HepG2 (cell line): ENCODE measurements around the gene TMEM8B. TPM values are rescaled to one million over a fixed set of nuclear protein-coding genes. Genes with fewer than 3 reads are reported as not detected.
A peak's percentile ranks its signal among the peaks of the same experiment; 100 is the strongest.

Experiments
- CREM ChIP-seq, 2 experiments: sonication (generic) in 1 of 2; formaldehyde crosslinking in 1 of 2; IDR thresholded peaks; 2 replicates each; pipeline versions ENCODE4 v1.4.0 to v1.6.1; 2016 to 2020; ENCODE audit warnings: antibody characterized with exemption in 1 of 2, mild to moderate bottlenecking in 1 of 2, missing genetic modification reagents in 1 of 2
- GTF2F1 ChIP-seq: fragments of 150-350 bp; IDR thresholded peaks from 2 replicates; pipeline ENCODE4 v1.6.1; 2014; ENCODE audit warnings: low read length
- ISL2 ChIP-seq: sonication (generic); formaldehyde crosslinking; IDR thresholded peaks from 2 replicates; pipeline ENCODE4 v1.5.0; 2020; ENCODE audit warnings: missing genetic modification reagents
- MYNN ChIP-seq: sonication (generic); formaldehyde crosslinking; IDR thresholded peaks from 2 replicates; pipeline ENCODE4 v1.4.0; 2020; ENCODE audit warnings: mild to moderate bottlenecking, low read depth, missing genetic modification reagents
- POGZ ChIP-seq: sonication (generic); formaldehyde crosslinking; IDR thresholded peaks from 2 replicates; pipeline ENCODE4 v1.4.0; 2020; ENCODE audit warnings: mild to moderate bottlenecking, missing genetic modification reagents
- RBM22 ChIP-seq: fragments of 200-400 bp; formaldehyde crosslinking; optimal IDR thresholded peaks from 2 replicates; pipeline ENCODE3; 2017; ENCODE audit warnings: mild to moderate bottlenecking, low read length, moderate library complexity
- SCMH1 ChIP-seq: sonication (generic); formaldehyde crosslinking; IDR thresholded peaks from 2 replicates; pipeline ENCODE4 v1.9.0; 2021; ENCODE audit warnings: missing genetic modification reagents, mild to moderate bottlenecking, borderline replicate concordance
- USF2 ChIP-seq, 2 experiments: sonication (generic) in 1 of 2; formaldehyde crosslinking in 1 of 2; IDR thresholded peaks; 2 replicates each; pipeline versions ENCODE4 v1.5.1 to v1.6.1; 2011 to 2020; ENCODE audit warnings: borderline replicate concordance in 1 of 2, low read depth in 1 of 2, low read length in 1 of 2, mild to moderate bottlenecking in 1 of 2, missing genetic modification reagents in 1 of 2, moderate library complexity in 1 of 2
- ZNF207 ChIP-seq: fragments of 450-650 bp; IDR thresholded peaks from 2 replicates; pipeline ENCODE4 v1.6.1; 2016; ENCODE audit warnings: antibody characterized with exemption, borderline replicate concordance
- ZNF616 ChIP-seq: sonication (generic); formaldehyde crosslinking; IDR thresholded peaks from 2 replicates; pipeline ENCODE4 v1.5.0; 2020; ENCODE audit warnings: low read depth, mild to moderate bottlenecking, missing genetic modification reagents
- ZNF678 ChIP-seq: sonication (generic); formaldehyde crosslinking; IDR thresholded peaks from 2 replicates; pipeline ENCODE4 v1.4.0; 2020; ENCODE audit warnings: mild to moderate bottlenecking, missing genetic modification reagents
- polyA plus RNA-seq, 8 experiments: library from polyadenylated mRNA; depleted of rRNA in 3 of 8; stranded (reverse) in 7 of 8; unstranded in 1 of 8; fragments of >200 nt; fragmentation: Illumina TruSeq in 4 of 8; extraction: Trizol in 4 of 8; gene quantifications; 2 replicates each; pipeline versions ENCODE4 v1.2.1 to v1.2.3, GENCODE V29; 2011 to 2016; ENCODE audit warnings: low read depth in 4 of 8, missing spikeins in 1 of 8, mixed read lengths in 1 of 8; ENCODE audit not compliant: insufficient read depth in 1 of 8
- total RNA-seq, 5 experiments: library from RNA; depleted of rRNA; stranded (reverse); fragments of >200 nt; fragmentation: Illumina TruSeq; extraction: Trizol; gene quantifications; 2 replicates each; pipeline ENCODE4 v1.2.3, GENCODE V29; 2016; ENCODE audit warnings: low read depth in 1 of 5
- TF ChIP-seq, protein P1 (sequence below): sonication (generic); formaldehyde crosslinking; IDR thresholded peaks from 2 replicates; pipeline ENCODE4 v1.9.0; 2021; ENCODE audit warnings: mild to moderate bottlenecking, missing genetic modification reagents
- TF ChIP-seq, protein P2 (sequence below): sonication (generic); formaldehyde crosslinking; IDR thresholded peaks from 2 replicates; pipeline ENCODE4 v1.8.0; 2022; ENCODE audit warnings: missing genetic modification reagents, mild to moderate bottlenecking, inconsistent platforms, borderline replicate concordance
- TF ChIP-seq, protein P3 (sequence below): sonication (generic); formaldehyde crosslinking; IDR thresholded peaks from 2 replicates; pipeline ENCODE4 v1.9.0; 2021; ENCODE audit warnings: missing genetic modification reagents, borderline replicate concordance
- TF ChIP-seq, protein P4 (sequence below): IDR thresholded peaks from 2 replicates; pipeline ENCODE4 v1.6.1; 2016; ENCODE audit warnings: missing biosample characterization, missing genetic modification reagents, low read depth

TMEM8B gene
- total and polyA plus RNA-seq, 2 of the 13 experiments (the other 11 are each of a cell fraction or from before 2014, with no cell fraction given) = 2.1 to 2.7 TPM

DNA sequence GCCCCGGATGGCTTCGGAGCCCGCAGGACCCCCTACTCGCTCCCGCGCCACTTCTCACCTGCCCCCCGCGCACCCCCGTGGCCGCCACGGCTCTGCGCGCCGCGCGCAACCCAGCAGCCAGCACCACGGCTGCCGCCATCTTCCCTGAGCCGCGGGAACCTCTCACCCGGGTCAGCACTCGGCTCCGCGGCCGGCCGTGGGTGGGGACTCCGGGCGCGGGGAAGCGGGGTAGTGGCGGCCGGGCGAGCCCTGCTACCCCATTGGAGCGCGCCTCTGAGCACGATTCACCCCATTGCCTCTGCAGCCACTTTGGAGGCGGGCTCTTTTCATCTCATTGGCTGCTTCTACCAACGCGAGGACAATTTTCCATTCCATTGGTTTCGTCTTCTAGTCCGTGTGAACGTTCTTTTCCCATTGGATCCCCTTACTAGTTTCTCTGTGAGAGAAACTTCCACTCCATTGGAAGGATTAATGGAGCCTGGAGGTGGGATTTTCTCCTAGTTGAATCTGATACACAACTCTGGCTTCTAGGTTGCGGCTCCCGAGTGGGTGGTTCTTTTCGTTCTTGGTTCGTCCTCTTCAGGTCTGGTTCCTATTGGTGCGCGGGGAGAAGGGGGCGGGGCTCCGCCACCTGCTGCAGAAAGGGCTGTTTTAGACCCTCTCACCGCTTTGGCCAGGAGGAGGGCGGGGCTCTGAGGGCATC, 14.0 kb upstream of the TMEM8B start, which contains the start of gene HINT2 (continued):
- TF ChIP-seq, protein P1, sequence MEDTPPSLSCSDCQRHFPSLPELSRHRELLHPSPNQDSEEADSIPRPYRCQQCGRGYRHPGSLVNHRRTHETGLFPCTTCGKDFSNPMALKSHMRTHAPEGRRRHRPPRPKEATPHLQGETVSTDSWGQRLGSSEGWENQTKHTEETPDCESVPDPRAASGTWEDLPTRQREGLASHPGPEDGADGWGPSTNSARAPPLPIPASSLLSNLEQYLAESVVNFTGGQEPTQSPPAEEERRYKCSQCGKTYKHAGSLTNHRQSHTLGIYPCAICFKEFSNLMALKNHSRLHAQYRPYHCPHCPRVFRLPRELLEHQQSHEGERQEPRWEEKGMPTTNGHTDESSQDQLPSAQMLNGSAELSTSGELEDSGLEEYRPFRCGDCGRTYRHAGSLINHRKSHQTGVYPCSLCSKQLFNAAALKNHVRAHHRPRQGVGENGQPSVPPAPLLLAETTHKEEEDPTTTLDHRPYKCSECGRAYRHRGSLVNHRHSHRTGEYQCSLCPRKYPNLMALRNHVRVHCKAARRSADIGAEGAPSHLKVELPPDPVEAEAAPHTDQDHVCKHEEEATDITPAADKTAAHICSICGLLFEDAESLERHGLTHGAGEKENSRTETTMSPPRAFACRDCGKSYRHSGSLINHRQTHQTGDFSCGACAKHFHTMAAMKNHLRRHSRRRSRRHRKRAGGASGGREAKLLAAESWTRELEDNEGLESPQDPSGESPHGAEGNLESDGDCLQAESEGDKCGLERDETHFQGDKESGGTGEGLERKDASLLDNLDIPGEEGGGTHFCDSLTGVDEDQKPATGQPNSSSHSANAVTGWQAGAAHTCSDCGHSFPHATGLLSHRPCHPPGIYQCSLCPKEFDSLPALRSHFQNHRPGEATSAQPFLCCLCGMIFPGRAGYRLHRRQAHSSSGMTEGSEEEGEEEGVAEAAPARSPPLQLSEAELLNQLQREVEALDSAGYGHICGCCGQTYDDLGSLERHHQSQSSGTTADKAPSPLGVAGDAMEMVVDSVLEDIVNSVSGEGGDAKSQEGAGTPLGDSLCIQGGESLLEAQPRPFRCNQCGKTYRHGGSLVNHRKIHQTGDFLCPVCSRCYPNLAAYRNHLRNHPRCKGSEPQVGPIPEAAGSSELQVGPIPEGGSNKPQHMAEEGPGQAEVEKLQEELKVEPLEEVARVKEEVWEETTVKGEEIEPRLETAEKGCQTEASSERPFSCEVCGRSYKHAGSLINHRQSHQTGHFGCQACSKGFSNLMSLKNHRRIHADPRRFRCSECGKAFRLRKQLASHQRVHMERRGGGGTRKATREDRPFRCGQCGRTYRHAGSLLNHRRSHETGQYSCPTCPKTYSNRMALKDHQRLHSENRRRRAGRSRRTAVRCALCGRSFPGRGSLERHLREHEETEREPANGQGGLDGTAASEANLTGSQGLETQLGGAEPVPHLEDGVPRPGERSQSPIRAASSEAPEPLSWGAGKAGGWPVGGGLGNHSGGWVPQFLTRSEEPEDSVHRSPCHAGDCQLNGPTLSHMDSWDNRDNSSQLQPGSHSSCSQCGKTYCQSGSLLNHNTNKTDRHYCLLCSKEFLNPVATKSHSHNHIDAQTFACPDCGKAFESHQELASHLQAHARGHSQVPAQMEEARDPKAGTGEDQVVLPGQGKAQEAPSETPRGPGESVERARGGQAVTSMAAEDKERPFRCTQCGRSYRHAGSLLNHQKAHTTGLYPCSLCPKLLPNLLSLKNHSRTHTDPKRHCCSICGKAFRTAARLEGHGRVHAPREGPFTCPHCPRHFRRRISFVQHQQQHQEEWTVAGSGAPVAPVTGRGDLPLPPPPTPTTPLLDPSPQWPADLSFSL (CRISPR knock-in tag) = no peak
- TF ChIP-seq POGZ (CRISPR knock-in tag) (0 out of 2 replicates have a peak, but pooled peaks have one; percentile 13), CREM (IDR thresholded peaks at IDR 0.05) (peak; percentile 66), CREM (CRISPR knock-in tag; IDR thresholded peaks at IDR 0.05) (no peak), ZNF207 (no peak), GTF2F1 (no peak; the same call in 1 of the 2 replicates), ISL2 (CRISPR knock-in tag) (peak; percentile 14; the same call in 1 of the 2 replicates), ZNF616 (no peak), USF2 (IDR thresholded peaks at IDR 0.05; ENCODE audit: low read depth, low read length) (no peak), USF2 (CRISPR knock-in tag; IDR thresholded peaks at IDR 0.05; ENCODE audit: borderline replicate concordance) (no peak), SCMH1 (CRISPR knock-in tag) (no peak), MYNN (CRISPR knock-in tag) (no peak), ZNF678 (CRISPR knock-in tag) (no peak), RBM22 (no peak)
- TF ChIP-seq, protein P2, sequence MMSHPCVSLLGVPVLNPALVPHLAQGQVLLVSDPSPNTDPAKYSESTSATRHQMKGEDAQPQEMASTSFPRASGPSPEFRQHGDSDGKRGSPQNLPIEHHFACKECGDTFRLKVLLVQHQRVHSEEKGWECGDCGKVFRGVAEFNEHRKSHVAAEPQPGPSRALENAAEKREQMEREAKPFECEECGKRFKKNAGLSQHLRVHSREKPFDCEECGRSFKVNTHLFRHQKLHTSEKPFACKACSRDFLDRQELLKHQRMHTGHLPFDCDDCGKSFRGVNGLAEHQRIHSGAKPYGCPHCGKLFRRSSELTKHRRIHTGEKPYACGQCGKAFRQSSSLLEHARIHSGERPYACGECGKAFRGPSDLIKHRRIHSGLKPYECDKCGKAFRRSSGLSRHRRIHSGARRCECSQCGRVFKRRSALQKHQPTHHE (CRISPR knock-in tag) = no peak
- TF ChIP-seq, protein P3, sequence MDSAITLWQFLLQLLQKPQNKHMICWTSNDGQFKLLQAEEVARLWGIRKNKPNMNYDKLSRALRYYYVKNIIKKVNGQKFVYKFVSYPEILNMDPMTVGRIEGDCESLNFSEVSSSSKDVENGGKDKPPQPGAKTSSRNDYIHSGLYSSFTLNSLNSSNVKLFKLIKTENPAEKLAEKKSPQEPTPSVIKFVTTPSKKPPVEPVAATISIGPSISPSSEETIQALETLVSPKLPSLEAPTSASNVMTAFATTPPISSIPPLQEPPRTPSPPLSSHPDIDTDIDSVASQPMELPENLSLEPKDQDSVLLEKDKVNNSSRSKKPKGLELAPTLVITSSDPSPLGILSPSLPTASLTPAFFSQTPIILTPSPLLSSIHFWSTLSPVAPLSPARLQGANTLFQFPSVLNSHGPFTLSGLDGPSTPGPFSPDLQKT (CRISPR knock-in tag) = no peak
- TF ChIP-seq, protein P4, sequence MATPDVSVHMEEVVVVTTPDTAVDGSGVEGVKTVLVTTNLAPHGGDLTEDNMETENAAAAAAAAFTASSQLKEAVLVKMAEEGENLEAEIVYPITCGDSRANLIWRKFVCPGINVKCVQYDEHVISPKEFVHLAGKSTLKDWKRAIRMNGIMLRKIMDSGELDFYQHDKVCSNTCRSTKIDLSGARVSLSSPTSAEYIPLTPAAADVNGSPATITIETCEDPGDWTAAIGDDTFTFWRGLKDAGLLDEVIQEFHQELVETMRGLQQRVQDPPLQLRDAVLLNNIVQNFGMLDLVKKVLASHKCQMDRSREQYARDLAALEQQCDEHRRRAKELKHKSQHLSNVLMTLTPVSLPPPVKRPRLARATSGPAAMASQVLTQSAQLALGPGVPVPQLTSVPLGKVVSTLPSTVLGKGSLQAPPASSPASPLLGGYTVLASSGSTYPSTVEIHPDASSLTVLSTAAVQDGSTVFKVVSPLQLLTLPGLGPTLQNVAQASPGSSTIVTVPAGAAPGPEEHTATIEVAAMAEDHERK (CRISPR knock-in tag) = no peak
